ENCODE data around the gene ASXL2. TPM values are rescaled to one million over a fixed set of nuclear protein-coding genes. Genes with fewer than 3 reads are reported as not detected.

Gene ASXL2
- total RNA-seq, 8 experiments from 2014 or later = 3.3 to 24.0 (median 8.2) TPM

DNA sequence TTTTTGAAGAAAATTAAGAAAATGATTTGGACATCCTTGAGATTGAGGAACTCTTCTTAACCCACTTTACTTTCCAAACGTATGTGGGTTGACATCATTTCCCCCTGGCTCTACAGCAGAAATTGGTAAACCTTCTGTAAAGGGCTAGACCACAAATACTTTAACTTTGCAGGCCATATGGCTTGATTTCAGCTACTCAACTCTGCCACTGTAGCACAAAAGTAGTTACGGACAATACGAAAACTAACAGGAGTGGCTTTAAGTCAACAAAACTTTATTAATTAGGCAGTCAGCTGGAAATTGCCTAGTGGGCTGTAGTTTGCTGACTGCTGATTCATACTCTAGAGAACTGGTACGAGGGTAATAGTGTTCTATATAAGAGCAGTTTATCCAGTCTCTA lies 121.8 kb downstream of the ASXL2 start:
- no peak for ATAC-seq (replicated peaks in 6 of 8)
- Histone ChIP-seq H3K4me3 (no peak overlapping the region), H3K4me1 (replicated peaks in 1 of 2) (no peaks in the 10 kb centered on the region), H3K27ac (no peak overlapping the region)
- WGBS, 10 experiments = 80 to 100% (median 94%) methylated on average over 1 to 4 of the region's 4 CpGs
- in situ Hi-C loops (cut with MboI; ENCODE audit: low pct_unique_long_range_greater_than_20kb in 2 of 9, low sequenced_read_pairs in 9 of 9, unreplicated experiment in 9 of 9) = no loop called here

DNA sequence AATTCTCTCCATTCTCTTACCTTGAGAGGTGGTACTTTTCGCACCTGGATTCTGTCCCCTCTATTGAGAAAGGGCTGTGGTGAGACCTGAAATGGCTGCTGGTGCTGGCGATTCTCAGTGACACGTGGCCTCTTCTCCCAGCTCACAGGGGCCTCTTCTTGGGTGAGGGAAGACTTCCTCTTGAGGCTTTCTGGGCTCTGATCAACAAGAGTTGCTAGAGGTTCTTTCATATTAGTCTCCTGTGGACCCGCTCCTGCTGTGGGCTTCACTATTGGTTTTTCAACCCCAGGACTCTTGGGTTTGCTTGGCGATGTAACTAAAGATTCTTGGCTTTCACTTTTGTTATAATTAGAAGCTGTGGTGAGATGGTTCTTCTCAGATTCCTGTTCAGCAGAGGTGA lies 128.6 kb downstream of the ASXL2 start:
- ATAC-seq (replicated peaks in 6 of 8) = no peak
- 94 to 100% (median 100%) methylated on average over 1 to 5 of the region's 5 CpGs; no CpG with 5 or more reads in 5 of the 10 experiments for WGBS, 10 experiments
- Histone ChIP-seq H3K4me1 (replicated peaks in 1 of 2) (no peaks in the 10 kb centered on the region), H3K27ac (no peak overlapping the region), H3K4me3 (no peak overlapping the region)
- in situ Hi-C loops (cut with MboI; ENCODE audit: low pct_unique_long_range_greater_than_20kb in 2 of 9, low sequenced_read_pairs in 9 of 9, unreplicated experiment in 9 of 9) = no loop called here

DNA sequence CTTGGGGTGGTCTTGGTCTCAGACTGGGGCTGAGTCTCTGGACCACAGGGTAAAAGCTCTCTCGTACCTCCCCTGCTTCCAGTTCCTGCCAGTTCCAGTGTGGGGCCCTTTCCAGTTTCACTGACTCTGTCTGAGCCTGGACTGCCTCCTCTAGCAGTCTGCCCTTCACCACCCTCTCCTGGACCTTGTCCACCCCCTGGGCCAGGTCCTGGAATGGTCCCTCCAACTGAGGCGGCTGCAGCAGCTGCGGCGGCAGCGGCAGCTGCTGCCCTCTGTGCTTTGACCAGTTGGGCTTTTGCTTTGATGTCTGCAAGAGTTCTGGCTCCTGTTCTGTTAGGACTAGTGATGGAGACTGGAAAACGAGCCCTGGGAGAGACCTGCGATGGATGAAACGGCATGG lies 134.2 kb downstream of the ASXL2 start:
- peak in 1 of 8 experiments; percentile 29 for ATAC-seq (replicated peaks in 6 of 8)
- in situ Hi-C loops (cut with MboI; ENCODE audit: low pct_unique_long_range_greater_than_20kb in 2 of 9, low sequenced_read_pairs in 9 of 9, unreplicated experiment in 9 of 9) = no loop called here
- WGBS, 10 experiments = 82 to 100% (median 93%) methylated on average over 1 to 7 of the region's 8 CpGs; no CpG with 5 or more reads in 3 of the 10 experiments

DNA sequence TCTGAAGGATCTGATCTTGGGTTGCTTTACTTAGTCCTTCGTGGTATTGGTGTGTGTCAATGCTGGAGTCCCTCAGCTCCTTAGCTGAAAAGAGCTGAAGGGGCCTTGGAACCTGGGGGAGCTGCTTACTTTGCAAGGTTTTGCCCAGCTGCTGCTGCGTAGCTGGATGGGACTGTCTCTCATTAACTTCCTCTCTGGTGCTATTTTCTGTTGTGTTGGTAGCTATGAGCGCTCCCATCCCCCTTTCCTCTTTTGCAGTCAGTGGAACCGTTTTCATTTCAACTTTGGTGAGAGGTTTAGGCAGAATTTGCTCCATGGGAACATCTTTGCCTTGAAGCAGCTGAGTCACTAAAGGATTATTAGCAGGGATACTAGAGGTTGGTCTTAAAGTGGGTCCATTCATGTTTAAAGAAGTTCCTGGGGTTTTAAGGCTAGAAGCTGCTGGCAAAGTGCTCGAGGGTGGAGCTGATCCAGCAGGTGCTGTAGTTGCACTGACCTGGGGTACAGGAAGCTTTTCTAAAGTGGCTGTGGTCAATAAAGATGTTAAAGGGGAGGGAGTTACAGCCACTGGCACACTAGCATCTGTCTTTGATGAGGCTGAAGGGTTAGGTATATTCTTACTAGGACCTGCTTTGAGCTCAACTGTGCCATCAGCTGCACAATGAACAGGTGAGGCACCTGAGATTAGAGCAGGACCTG lies 135.0 kb downstream of the ASXL2 start:
- no peak for ATAC-seq (replicated peaks in 6 of 8)
- no peak overlapping the region for H3K27ac ChIP-seq
- in situ Hi-C loops (cut with MboI; ENCODE audit: low pct_unique_long_range_greater_than_20kb in 2 of 9, low sequenced_read_pairs in 9 of 9, unreplicated experiment in 9 of 9) = no loop called here
- 0 to 100% (median 80%) methylated on average over 1 to 4 of the region's 5 CpGs; no CpG with 5 or more reads in 3 of the 10 experiments for WGBS, 10 experiments
- H3K4me3 ChIP-seq = no peak overlapping the region
- H3K4me1 ChIP-seq (replicated peaks in 1 of 2) = peaks cover 0 to 7% of the 10 kb centered on the region in 2 donors

More for the DNA sequence above, 134.2 kb downstream of the ASXL2 start:
- no peak overlapping the region for H3K27ac ChIP-seq
- peaks cover 0 to 7% of the 10 kb centered on the region in 2 donors for H3K4me1 ChIP-seq (replicated peaks in 1 of 2)
- H3K4me3 ChIP-seq = no peak overlapping the region

DNA sequence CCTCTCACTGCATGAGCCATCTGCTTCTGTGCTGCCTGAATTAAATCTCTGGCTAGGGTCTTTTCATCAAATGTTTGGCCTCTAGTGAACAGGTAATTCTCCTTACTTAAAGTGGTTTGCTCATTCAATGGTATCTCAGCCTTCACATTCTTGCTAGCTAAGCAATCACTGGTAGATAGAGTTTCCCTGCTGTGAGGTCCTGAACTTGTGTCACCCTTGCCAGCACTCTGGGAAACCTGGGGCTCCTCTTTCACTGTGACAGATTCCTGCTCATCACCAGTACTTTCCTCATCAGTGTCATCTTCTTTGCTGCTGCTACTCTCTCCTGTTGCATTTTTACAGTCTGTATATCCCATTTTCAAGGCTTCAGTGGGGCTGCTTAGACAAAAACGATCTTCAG lies 135.8 kb downstream of the ASXL2 start:
- Histone ChIP-seq H3K4me1 (replicated peaks in 1 of 2) (peaks cover 0 to 7% of the 10 kb centered on the region in 2 donors), H3K4me3 (no peak overlapping the region), H3K27ac (no peak overlapping the region)
- in situ Hi-C loops (cut with MboI; ENCODE audit: low pct_unique_long_range_greater_than_20kb in 2 of 9, low sequenced_read_pairs in 9 of 9, unreplicated experiment in 9 of 9) = no loop called here
- ATAC-seq (replicated peaks in 6 of 8) = no peak
- WGBS, 10 experiments = 57% methylated on average over 1 of the region's 1 CpG; no CpG with 5 or more reads in 9 of the 10 experiments

DNA sequence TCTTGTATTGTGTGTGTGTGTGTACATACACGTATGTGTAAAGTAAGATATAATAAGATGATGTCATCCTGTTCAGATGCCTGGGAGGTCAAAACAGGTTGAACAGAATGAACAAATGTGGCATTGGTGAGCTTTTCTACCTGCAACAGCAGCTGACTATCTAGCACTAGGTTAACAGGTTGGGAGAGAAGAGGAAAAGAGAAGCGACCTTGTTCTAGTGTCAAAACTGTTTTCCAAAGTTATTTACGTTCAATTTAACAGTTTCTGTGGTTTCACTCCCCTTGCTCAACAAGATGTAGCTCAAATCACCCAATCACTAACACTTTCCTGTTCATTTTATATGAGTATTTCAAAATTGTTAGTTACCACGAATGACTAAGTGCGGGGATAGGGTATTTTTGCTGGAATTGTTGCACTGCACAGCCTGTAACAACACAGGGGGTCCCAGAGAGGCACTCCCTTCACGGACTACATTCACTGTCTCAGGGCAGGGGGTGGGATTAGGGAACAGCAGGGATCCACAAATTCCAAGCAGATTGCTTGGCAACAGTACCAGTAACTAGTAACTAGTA lies 137.4 kb downstream of the ASXL2 start:
- peaks cover 0 to 7% of the 10 kb centered on the region in 2 donors for H3K4me1 ChIP-seq (replicated peaks in 1 of 2)
- WGBS, 10 experiments = 37 to 100% (median 65%) methylated on average over 1 to 6 of the region's 6 CpGs; no CpG with 5 or more reads in 2 of the 10 experiments
- no peak overlapping the region for H3K27ac ChIP-seq
- ATAC-seq (replicated peaks in 6 of 8) = peak in 2 of 8 experiments; percentile 17 to 56
- in situ Hi-C loops (cut with MboI; ENCODE audit: low pct_unique_long_range_greater_than_20kb in 2 of 9, low sequenced_read_pairs in 9 of 9, unreplicated experiment in 9 of 9) = no loop called here
- H3K4me3 ChIP-seq = no peak overlapping the region

DNA sequence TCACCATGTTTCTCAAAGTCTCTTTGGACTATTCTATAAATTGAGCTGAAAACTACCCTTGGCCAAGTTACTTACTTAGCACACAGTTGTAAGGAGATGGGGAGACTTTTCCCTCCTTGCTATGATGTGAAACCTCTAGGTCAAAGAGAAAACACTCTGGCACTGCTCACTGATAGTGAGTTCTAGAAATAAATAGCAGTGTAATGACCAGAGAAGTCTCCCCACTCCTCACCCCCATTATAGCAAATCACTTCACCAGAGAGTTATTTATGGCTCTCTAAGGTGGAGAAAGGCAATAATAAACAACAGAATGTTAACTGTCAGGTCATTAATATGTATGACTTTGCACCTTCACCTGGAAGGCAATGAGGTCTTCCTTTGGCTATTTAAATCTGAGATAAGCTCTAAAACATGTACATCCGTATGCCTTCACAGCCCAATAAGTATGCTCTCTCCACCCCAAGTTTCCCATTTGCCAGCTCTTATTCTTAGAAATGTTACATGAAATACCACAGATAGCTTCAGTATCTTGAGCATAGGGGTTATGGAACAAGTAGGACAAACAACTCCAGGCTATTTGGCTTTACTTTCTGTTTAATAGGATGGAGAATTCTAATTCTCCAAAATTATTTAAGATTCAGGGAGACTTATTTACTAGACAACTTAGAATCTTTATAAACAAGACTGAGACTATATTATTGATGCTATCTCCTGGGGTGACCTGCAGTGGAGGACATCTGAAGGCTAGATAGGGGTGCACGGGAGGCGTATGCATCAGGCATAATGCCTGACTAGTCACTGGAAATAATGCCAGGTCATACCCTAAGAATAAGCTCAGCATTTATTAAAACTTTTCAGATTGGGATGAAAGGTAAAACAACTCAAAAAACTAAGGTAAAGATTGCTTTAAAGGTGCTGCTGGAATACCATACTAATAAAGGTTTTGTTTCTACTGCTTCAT lies 139.6 kb downstream of the ASXL2 start:
- in situ Hi-C loops (cut with MboI; ENCODE audit: low pct_unique_long_range_greater_than_20kb in 2 of 9, low sequenced_read_pairs in 9 of 9, unreplicated experiment in 9 of 9) = no loop called here

DNA sequence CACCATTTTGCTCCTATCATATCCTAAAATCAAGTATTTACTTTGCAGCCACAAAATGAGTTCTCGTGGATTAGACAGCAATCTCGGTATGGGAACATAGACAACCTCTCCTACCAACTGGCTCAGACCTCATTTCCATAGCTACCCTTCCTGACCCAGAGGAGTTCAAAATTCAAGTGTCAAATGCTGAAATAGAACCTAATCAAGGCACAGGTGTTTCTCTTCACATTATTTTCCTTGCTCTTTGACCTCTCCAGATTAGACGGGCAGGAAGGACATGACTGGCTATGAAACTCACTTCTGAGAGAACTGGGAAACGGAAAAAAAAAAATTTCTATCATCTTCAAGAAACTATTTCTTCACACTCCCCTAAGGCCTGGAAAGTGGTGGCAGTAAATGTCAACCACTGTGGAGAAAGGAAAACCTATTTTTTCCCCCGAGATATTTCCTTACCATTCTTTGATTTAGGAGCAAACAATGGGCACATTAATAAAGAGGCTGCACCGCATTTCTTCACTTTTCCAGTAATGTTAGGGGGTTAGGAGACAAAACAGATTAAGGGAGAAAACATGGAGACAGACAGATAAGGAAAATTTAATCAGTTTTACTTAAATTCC lies 141.3 kb downstream of the ASXL2 start:
- ATAC-seq (replicated peaks in 6 of 8) = no peak
- Histone ChIP-seq H3K4me3 (no peak overlapping the region), H3K27ac (no peak overlapping the region), H3K4me1 (replicated peaks in 1 of 2) (peaks cover 0 to 7% of the 10 kb centered on the region in 2 donors)
- in situ Hi-C loops (cut with MboI; ENCODE audit: low pct_unique_long_range_greater_than_20kb in 2 of 9, low sequenced_read_pairs in 9 of 9, unreplicated experiment in 9 of 9) = no loop called here
- 43 to 100% (median 89%) methylated on average over 2 to 5 of the region's 6 CpGs for WGBS, 10 experiments

More for the DNA sequence above, 139.6 kb downstream of the ASXL2 start:
- no peak for ATAC-seq (replicated peaks in 6 of 8)
- WGBS, 10 experiments = 73 to 100% (median 100%) methylated on average over 1 to 3 of the region's 3 CpGs; no CpG with 5 or more reads in 2 of the 10 experiments
- H3K4me3 ChIP-seq = no peak overlapping the region
- H3K4me1 ChIP-seq (replicated peaks in 1 of 2) = peaks cover 0 to 7% of the 10 kb centered on the region in 2 donors
- no peak overlapping the region for H3K27ac ChIP-seq

DNA sequence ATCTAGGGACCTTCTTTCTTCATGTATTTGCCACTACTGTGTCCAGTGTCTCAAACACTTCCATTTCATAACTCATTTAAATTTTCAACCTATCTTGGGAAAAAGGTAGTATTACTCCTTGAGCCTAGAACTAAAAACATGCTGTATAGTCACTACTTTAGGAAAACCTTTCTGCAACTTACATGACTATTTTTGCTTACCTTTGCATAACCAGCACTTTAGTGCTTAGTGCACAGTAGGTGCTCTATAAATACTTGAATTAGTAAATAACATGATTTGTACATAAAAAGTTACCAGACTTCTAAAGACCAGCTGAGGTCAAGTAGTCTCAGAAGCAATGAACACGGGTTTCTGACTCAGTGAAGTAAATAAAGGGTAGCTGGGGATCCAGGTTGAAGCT lies 142.5 kb downstream of the ASXL2 start:
- in situ Hi-C loops (cut with MboI; ENCODE audit: low pct_unique_long_range_greater_than_20kb in 2 of 9, low sequenced_read_pairs in 9 of 9, unreplicated experiment in 9 of 9) = no loop called here
- ATAC-seq (replicated peaks in 6 of 8) = no peak

DNA sequence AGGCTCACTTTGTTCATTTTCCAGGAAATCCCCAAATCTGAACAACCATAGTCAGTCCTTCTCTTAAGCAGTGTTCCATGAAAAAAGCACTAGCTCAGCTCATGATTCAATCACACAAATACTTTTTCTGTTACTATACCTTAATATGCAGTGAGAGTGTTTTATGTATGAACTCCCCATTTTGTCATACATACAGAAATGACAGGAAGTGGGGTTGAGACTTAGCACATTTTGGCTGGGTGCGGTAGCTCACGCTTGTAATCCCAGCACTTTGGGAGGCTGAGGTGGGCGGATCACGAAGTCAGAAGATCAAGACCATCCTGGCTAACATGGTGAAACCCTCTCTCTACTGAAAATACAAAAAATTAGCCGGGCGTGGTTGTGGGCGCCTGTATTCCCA lies 149.7 kb downstream of the ASXL2 start:
- WGBS, 10 experiments = 76 to 100% (median 95%) methylated on average over 2 to 6 of the region's 7 CpGs; no CpG with 5 or more reads in 1 of the 10 experiments
- H3K27ac ChIP-seq = no peak overlapping the region
- no peak overlapping the region for H3K4me3 ChIP-seq
- in situ Hi-C loops (cut with MboI; ENCODE audit: low pct_unique_long_range_greater_than_20kb in 2 of 9, low sequenced_read_pairs in 9 of 9, unreplicated experiment in 9 of 9) = no loop called here
- no peaks in the 10 kb centered on the region for H3K4me1 ChIP-seq (replicated peaks in 1 of 2)
- no peak for ATAC-seq (replicated peaks in 6 of 8)

More for the DNA sequence above, 142.5 kb downstream of the ASXL2 start:
- 83 to 100% (median 100%) methylated on average over 1 of the region's 1 CpG; no CpG with 5 or more reads in 3 of the 10 experiments for WGBS, 10 experiments
- Histone ChIP-seq H3K4me3 (no peak overlapping the region), H3K27ac (no peak overlapping the region), H3K4me1 (replicated peaks in 1 of 2) (peaks cover 0 to 1% of the 10 kb centered on the region in 2 donors)

DNA sequence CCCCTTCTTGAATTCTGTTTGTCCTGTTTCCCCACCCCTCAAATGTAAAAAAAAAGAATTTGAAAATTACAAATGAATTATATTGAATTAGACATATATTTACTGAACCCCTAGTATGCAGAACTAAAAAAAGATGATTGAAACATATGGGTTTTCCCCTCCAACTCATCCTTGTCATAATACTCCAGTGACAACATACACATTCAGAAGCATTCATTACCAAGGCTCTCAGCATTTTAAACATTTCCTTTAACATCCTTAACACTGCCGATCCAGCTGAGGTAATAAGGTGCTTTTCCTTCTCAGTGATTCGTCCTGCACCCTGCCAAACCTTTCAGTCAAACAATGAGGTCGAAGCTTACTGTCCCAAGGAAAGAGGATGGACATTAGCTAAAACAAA lies 151.8 kb downstream of the ASXL2 start:
- Histone ChIP-seq H3K27ac (no peak overlapping the region), H3K4me3 (no peak overlapping the region), H3K4me1 (replicated peaks in 1 of 2) (peaks cover 0 to 1% of the 10 kb centered on the region in 2 donors)
- ATAC-seq (replicated peaks in 6 of 8) = no peak
- WGBS, 10 experiments = 29 to 83% (median 57%) methylated on average over 2 to 3 of the region's 3 CpGs; no CpG with 5 or more reads in 1 of the 10 experiments
- in situ Hi-C loops (cut with MboI; ENCODE audit: low pct_unique_long_range_greater_than_20kb in 2 of 9, low sequenced_read_pairs in 9 of 9, unreplicated experiment in 9 of 9) = no loop called here

DNA sequence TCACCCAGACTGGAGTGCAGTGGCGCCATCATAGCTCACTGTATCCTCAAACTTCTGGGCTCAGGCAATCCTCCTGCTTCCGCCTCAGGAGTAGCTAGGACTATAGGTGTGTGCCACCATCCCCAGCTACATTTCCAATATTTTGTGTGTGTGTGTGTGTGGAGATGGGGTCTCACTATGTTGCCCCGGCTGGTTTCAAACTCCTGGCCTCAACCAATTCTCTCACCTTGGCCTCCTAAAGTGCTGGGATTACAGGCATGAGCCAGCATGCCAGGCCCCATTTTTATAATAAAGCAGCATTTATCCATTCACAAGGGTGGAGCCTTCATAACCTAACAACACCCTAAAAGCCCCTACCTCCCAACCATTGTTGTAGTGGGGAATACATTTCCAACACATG lies 152.4 kb downstream of the ASXL2 start:
- Histone ChIP-seq H3K4me1 (replicated peaks in 1 of 2) (peaks cover 0 to 3% of the 10 kb centered on the region in 2 donors), H3K27ac (no peak overlapping the region), H3K4me3 (no peak overlapping the region)
- no peak for ATAC-seq (replicated peaks in 6 of 8)
- 66 to 100% (median 93%) methylated on average over 1 to 3 of the region's 3 CpGs; no CpG with 5 or more reads in 5 of the 10 experiments for WGBS, 10 experiments
- in situ Hi-C loops (cut with MboI; ENCODE audit: low pct_unique_long_range_greater_than_20kb in 2 of 9, low sequenced_read_pairs in 9 of 9, unreplicated experiment in 9 of 9) = no loop called here
